Stomach (tissue), 9 donors: ENCODE data around the gene GLG1. TPM values are rescaled to one million over a fixed set of nuclear protein-coding genes. Genes with fewer than 3 reads are reported as not detected.

Experiments used
- DNase-seq, 2 donors: peaks; one replicate each; pipeline versions ENCODE4 v3.0.0 to v3.0.0-alpha.2; 2013 to 2019
- H3K27ac ChIP-seq, 5 donors: fragments of 200-600 bp in 4 of 5; sonication (generic) in 4 of 5; one replicate each; pipeline ENCODE4 v1.5.1; 2013 to 2019; ENCODE audit warnings: mild to moderate bottlenecking in 1 of 5, moderate library complexity in 1 of 5
- H3K27me3 ChIP-seq, 3 donors: fragments of 200-600 bp; sonication (generic); one replicate each; pipeline ENCODE4 v1.5.1; 2017 to 2019; ENCODE audit warnings: mixed run types in 1 of 3
- H3K36me3 ChIP-seq, 4 donors: fragments of 200-600 bp; sonication (generic); 1 replicate in 3 of 4; 2 replicates in 1 of 4; pipeline ENCODE4 v1.5.1; 2016 to 2019
- H3K4me1 ChIP-seq, 4 donors: fragments of 200-600 bp; sonication (generic); one replicate each; pipeline ENCODE4 v1.5.1; 2016 to 2019
- H3K4me3 ChIP-seq, 4 donors: fragments of 200-600 bp; sonication (generic) in 3 of 4; one replicate each; pipeline ENCODE4 v1.5.1; 2016 to 2019; ENCODE audit warnings: mild to moderate bottlenecking in 1 of 4
- H3K9me3 ChIP-seq, 4 donors: fragments of 200-600 bp; sonication (generic); one replicate each; pipeline ENCODE4 v1.5.1; 2016 to 2019
- CTCF ChIP-seq, 7 experiments: fragments of 450-650 bp in 4 of 7; fragments of 200-600 bp in 3 of 7; sonication (generic) in 3 of 7; IDR thresholded peaks; one replicate each; pipeline ENCODE4 v1.5.1; 2016 to 2019; ENCODE audit warnings: antibody characterized with exemption in 7 of 7, control low read depth in 2 of 7, mild to moderate bottlenecking in 1 of 7
- EP300 ChIP-seq: sonication (generic); formaldehyde crosslinking; IDR thresholded peaks from one replicate; pipeline ENCODE4 v1.6.1; 2017; ENCODE audit warnings: antibody characterized with exemption
- POLR2A ChIP-seq, 4 donors: fragments of 450-650 bp; IDR thresholded peaks; one replicate each; pipeline ENCODE4 v1.6.1; 2016; ENCODE audit warnings: antibody characterized with exemption in 4 of 4, control low read depth in 2 of 4, mild to moderate bottlenecking in 1 of 4, moderate library complexity in 1 of 4
- POLR2AphosphoS5 ChIP-seq, 3 donors: sonication (generic); formaldehyde crosslinking; IDR thresholded peaks; one replicate each; pipeline ENCODE4 v1.6.1; 2016; ENCODE audit warnings: antibody characterized with exemption in 3 of 3
- WGBS, 5 donors: extraction: QIAGEN DNeasy Blood & Tissue Kit in 3 of 5; methylation state at CpG; one replicate each; pipeline versions ENCODE4 v1.1.5 to v1.1.7; 2013 to 2018; 5-methylcytosine and 5-hydroxymethylcytosine counted together
- intact Hi-C: fragments of 100-400 bp; cut with DNase I; formaldehyde crosslinking; loops from one replicate; pipeline ENCODE4 v1.15.1; 2023; ENCODE audit warnings: low total_unique reads
- polyA plus RNA-seq, 3 donors: library from polyadenylated mRNA; stranded (reverse); fragments of 200-250 nt; gene quantifications; one replicate each; pipeline ENCODE4 v1.2.3, GENCODE V29; 2013
- total RNA-seq, 5 donors: library from RNA; depleted of rRNA; stranded (reverse); fragments of >200 nt; gene quantifications; one replicate each; pipeline versions ENCODE4 v1.1.0 to v1.2.3, GENCODE V29; 2014 to 2016
- donor health status: healthy with polysubstance abuse.
- donor health status: Bipolar disorder and iron deficiency.
- donor health status: healthy.

The GLG1 gene
- total and polyA plus RNA-seq, 8 donors, result 7.6 to 151 (median 46.3) TPM

GRCh38 chr16:74469946-74470478, 136.9 kb downstream of the GLG1 start:
- WGBS, 5 donors, result 78 to 93% (median 89%) methylated on average over 5 to 6 of the region's 6 CpGs
- TF ChIP-seq EP300, result no peak
- no peak for TF ChIP-seq CTCF (IDR thresholded peaks at IDR 0.05)
- no peak for TF ChIP-seq POLR2AphosphoS5 (IDR thresholded peaks at IDR 0.05)
- no peak for TF ChIP-seq POLR2A (IDR thresholded peaks at IDR 0.05)
- Histone ChIP-seq H3K27me3 (no peaks in the 10 kb centered on the region), H3K9me3 (no peaks in the 10 kb centered on the region), H3K4me1 (peaks cover 0 to 8% (median 2%) of the 10 kb centered on the region in 4 donors), H3K36me3 (peaks cover 58 to 100% (median 99%) of the 10 kb centered on the region in 4 donors), H3K4me3 (no peak overlapping the region), H3K27ac (no peak overlapping the region)
- DNase-seq, result no peak
- intact Hi-C loops, result no loop called here

GRCh38 chr16:74468807-74469525, 137.9 kb downstream of the GLG1 start:
- intact Hi-C loops, result no loop called here
- WGBS, 5 donors, result 89 to 96% (median 92%) methylated on average over 7 to 9 of the region's 9 CpGs
- TF ChIP-seq CTCF (IDR thresholded peaks at IDR 0.05) (no peak), EP300 (no peak), POLR2AphosphoS5 (IDR thresholded peaks at IDR 0.05) (no peak), POLR2A (IDR thresholded peaks at IDR 0.05) (no peak)
- H3K36me3 ChIP-seq, result peaks cover 62 to 100% (median 99%) of the 10 kb centered on the region in 4 donors
- no peaks in the 10 kb centered on the region for H3K9me3 ChIP-seq
- H3K4me1 ChIP-seq, result peaks cover 0 to 8% (median 2%) of the 10 kb centered on the region in 4 donors
- DNase-seq, result no peak
- no peak overlapping the region for H3K4me3 ChIP-seq
- H3K27me3 ChIP-seq, result no peaks in the 10 kb centered on the region
- no peak overlapping the region for H3K27ac ChIP-seq

- Histone ChIP-seq H3K27ac (no peak overlapping the region), H3K4me1 (peaks cover 0 to under 1% (median 0%) of the 10 kb centered on the region in 4 donors), H3K9me3 (no peaks in the 10 kb centered on the region), H3K4me3 (no peak overlapping the region), H3K27me3 (no peaks in the 10 kb centered on the region), H3K36me3 (peaks cover 76 to 100% (median 100%) of the 10 kb centered on the region in 4 donors)
- TF ChIP-seq POLR2A (IDR thresholded peaks at IDR 0.05), result no peak
- TF ChIP-seq POLR2AphosphoS5 (IDR thresholded peaks at IDR 0.05), result no peak
- TF ChIP-seq CTCF (IDR thresholded peaks at IDR 0.05), result no peak
- no peak for TF ChIP-seq EP300
- 83 to 90% (median 88%) methylated on average over 5 of the region's 5 CpGs for WGBS, 5 donors
- intact Hi-C loops, result no loop called here
- DNase-seq, result no peak
Measured at GRCh38 chr16:74466872-74467271, 140.0 kb downstream of the GLG1 start.

GRCh38 chr16:74465851-74466685, 140.8 kb downstream of the GLG1 start:
- 72 to 89% (median 81%) methylated on average over 6 of the region's 6 CpGs for WGBS, 5 donors
- TF ChIP-seq POLR2AphosphoS5 (IDR thresholded peaks at IDR 0.05), result no peak
- TF ChIP-seq EP300, result no peak
- TF ChIP-seq POLR2A (IDR thresholded peaks at IDR 0.05), result no peak
- no peak for TF ChIP-seq CTCF (IDR thresholded peaks at IDR 0.05)
- intact Hi-C loops, result no loop called here
- no peaks in the 10 kb centered on the region for H3K9me3 ChIP-seq
- no peak overlapping the region for H3K4me3 ChIP-seq
- H3K27ac ChIP-seq, result no peak overlapping the region
- no peaks in the 10 kb centered on the region for H3K4me1 ChIP-seq
- no peaks in the 10 kb centered on the region for H3K27me3 ChIP-seq
- DNase-seq, result no peak
- peaks cover 79 to 100% (median 100%) of the 10 kb centered on the region in 4 donors for H3K36me3 ChIP-seq
